D721Med (cell line): ENCODE measurements around the gene RPS21.
A peak's percentile ranks its signal among the peaks of the same experiment; 100 is the strongest.

Experiments
- DNase-seq: peaks from one replicate; pipeline ENCODE4 v3.0.0; 2011; ENCODE audit warnings: low spot score; ENCODE audit not compliant: insufficient read length
- FAIRE-seq: peaks from 2 replicates; lab custom pipeline; 2011; peaks lifted over from hg19 to GRCh38; lab: Jason Lieb, UNC
- CTCF ChIP-seq: IDR thresholded peaks from 2 replicates; pipeline ENCODE4 v1.5.1; 2012; ENCODE audit warnings: mild to moderate bottlenecking, control low read depth; ENCODE audit not compliant: insufficient read depth; ENCODE audit errors: missing control alignments

The RPS21 gene

GRCh38 chr20:62407221-62407992 lies 20.5 kb downstream of the RPS21 start, which contains the start of gene CABLES2:
Gene CABLES2 (minus strand): TSS chr20:62407285. CDS start chr20:62407276, 9 bp downstream.
- DNase-seq (peak; percentile 83), FAIRE-seq (no peak)
- no peak for TF ChIP-seq CTCF

GRCh38 chr20:62408055-62408454 lies 21.2 kb downstream of the RPS21 start:
- no peak for FAIRE-seq
- DNase-seq, result no peak
- TF ChIP-seq CTCF, result no peak

GRCh38 chr20:62408640-62409039 lies 21.7 kb downstream of the RPS21 start:
- no peak for TF ChIP-seq CTCF
- FAIRE-seq, result no peak
- DNase-seq, result no peak

GRCh38 chr20:62409086-62409853 lies 22.4 kb downstream of the RPS21 start:
- no peak for FAIRE-seq
- DNase-seq, result no peak
- TF ChIP-seq CTCF, result no peak

GRCh38 chr20:62409931-62410745 lies 23.2 kb downstream of the RPS21 start:
- DNase-seq (peak; percentile 77), FAIRE-seq (no peak)
- peak; percentile 49 for TF ChIP-seq CTCF

GRCh38 chr20:62410746-62411478 lies 24.0 kb downstream of the RPS21 start:
- FAIRE-seq, result no peak
- no peak for TF ChIP-seq CTCF
- no peak for DNase-seq
